ENCODE data around the gene TSPAN5.

Gene TSPAN5

GRCh38 chr4:98517218-98518021, 141.0 kb downstream of the TSPAN5 start:
- no peak for DNase-seq (ENCODE audit: low read depth in 2 of 2)

- no peak for DNase-seq (ENCODE audit: low read depth in 2 of 2)
These were observed 141.8 kb downstream of the TSPAN5 start for GRCh38 chr4:98516441-98517217.

- no peak for DNase-seq (ENCODE audit: low read depth in 2 of 2)
These were observed 142.4 kb downstream of the TSPAN5 start for GRCh38 chr4:98516042-98516440.

GRCh38 chr4:98515470-98515809, 143.0 kb downstream of the TSPAN5 start:
- DNase-seq (ENCODE audit: low read depth in 2 of 2): no peak

GRCh38 chr4:98514741-98515469, 143.5 kb downstream of the TSPAN5 start:
- DNase-seq (ENCODE audit: low read depth in 2 of 2): no peak

GRCh38 chr4:98512918-98513317, 145.5 kb downstream of the TSPAN5 start:
- DNase-seq (ENCODE audit: low read depth in 2 of 2): no peak

- peak; percentile 97 for DNase-seq (ENCODE audit: low read depth in 2 of 2)
These were observed 147.5 kb downstream of the TSPAN5 start for GRCh38 chr4:98510757-98511517.

GRCh38 chr4:98510340-98510739, 148.1 kb downstream of the TSPAN5 start:
- DNase-seq (ENCODE audit: low read depth in 2 of 2): no peak

GRCh38 chr4:98509721-98510120, 148.7 kb downstream of the TSPAN5 start:
- no peak for DNase-seq (ENCODE audit: low read depth in 2 of 2)

- no peak for DNase-seq (ENCODE audit: low read depth in 2 of 2)
These were observed 149.4 kb downstream of the TSPAN5 start for GRCh38 chr4:98508829-98509598.

- DNase-seq (ENCODE audit: low read depth in 2 of 2): no peak
These were observed 150.2 kb downstream of the TSPAN5 start for GRCh38 chr4:98508248-98508647.

- no peak for DNase-seq (ENCODE audit: low read depth in 2 of 2)
These were observed 151.1 kb downstream of the TSPAN5 start for GRCh38 chr4:98507299-98507698.

- no peak for DNase-seq (ENCODE audit: low read depth in 2 of 2)
These were observed 151.8 kb downstream of the TSPAN5 start for GRCh38 chr4:98506462-98507132.

GRCh38 chr4:98505992-98506391, 152.4 kb downstream of the TSPAN5 start:
- DNase-seq (ENCODE audit: low read depth in 2 of 2): no peak

GRCh38 chr4:98504091-98504490, 154.3 kb downstream of the TSPAN5 start:
- no peak for DNase-seq (ENCODE audit: low read depth in 2 of 2)

GRCh38 chr4:98503676-98504075, 154.7 kb downstream of the TSPAN5 start:
- no peak for DNase-seq (ENCODE audit: low read depth in 2 of 2)

GRCh38 chr4:98502624-98503023, 155.8 kb downstream of the TSPAN5 start:
- DNase-seq (ENCODE audit: low read depth in 2 of 2): no peak

GRCh38 chr4:98502031-98502430, 156.4 kb downstream of the TSPAN5 start:
- no peak for DNase-seq (ENCODE audit: low read depth in 2 of 2)

GRCh38 chr4:98501383-98501782, 157.0 kb downstream of the TSPAN5 start:
- no peak for DNase-seq (ENCODE audit: low read depth in 2 of 2)

- DNase-seq (ENCODE audit: low read depth in 2 of 2): no peak
These were observed 159.6 kb downstream of the TSPAN5 start for GRCh38 chr4:98498774-98499173.

Measured in fibroblast of skin of left quadriceps (primary cell).